A549 (cell line): ENCODE results near the gene KIF2A. TPM values are rescaled to one million over a fixed set of nuclear protein-coding genes. Genes with fewer than 3 reads are reported as not detected.

Source experiments
- ATAC-seq, 2 experiments: fragments of 200-7000 bp in 1 of 2; fragments of >200 bp in 1 of 2; cut with Nextera tagmentation in 1 of 2; cut with Tn5 transposase in 1 of 2; 3 replicates each; pipeline versions ENCODE4 v1.8.0 to v1.9.1; 2018 to 2020; ENCODE audit warnings: mild to moderate bottlenecking in 1 of 2, moderate library complexity in 1 of 2
- CTCF ChIA-PET: fragments of 300-600 bp; sonication (Branson Sonifier 250); formaldehyde crosslinking; extraction: SDS; loops from one replicate; lab custom pipeline; 2021; ENCODE audit warnings: antibody characterized with exemption, inconsistent platforms; lab: Yijun Ruan, JAX
- POLR2A ChIA-PET: fragments of 350-600 bp; formaldehyde crosslinking; extraction: SDS; loops from one replicate; lab custom pipeline; 2021; ENCODE audit warnings: antibody characterized with exemption, inconsistent platforms; lab: Yijun Ruan, JAX
- DNase-seq, 2 experiments: peaks; one replicate each; pipeline versions ENCODE4 v3.0.0 to v3.0.0-alpha.2; 2011 to 2016; ENCODE audit warnings: low read depth in 1 of 2, low spot score in 1 of 2
- FAIRE-seq: peaks from 2 replicates; lab custom pipeline; 2011; peaks lifted over from hg19 to GRCh38; lab: Jason Lieb, UNC
- H3K27ac ChIP-seq, 2 experiments: fragments of >200 bp; sonication (Bioruptor Twin); formaldehyde crosslinking; 3 replicates each; pipeline ENCODE4 v1.5.1; 2016 to 2017
- H3K4me1 ChIP-seq: fragments of >200 bp; sonication (Bioruptor Twin); formaldehyde crosslinking; 3 replicates; pipeline ENCODE4 v1.6.1; 2016
- H3K4me2 ChIP-seq: fragments of >200 bp; sonication (Bioruptor Twin); formaldehyde crosslinking; 3 replicates; pipeline ENCODE4 v1.6.1; 2016
- H3K4me3 ChIP-seq: fragments of >200 bp; sonication (Bioruptor Twin); formaldehyde crosslinking; 3 replicates; pipeline ENCODE4 v1.5.1; 2016
- H3K9me3 ChIP-seq: fragments of >200 bp; sonication (Bioruptor Twin); formaldehyde crosslinking; 3 replicates; pipeline ENCODE4 v1.6.1; 2016
- ATOH8 ChIP-seq: fragments of 250-450 bp; sonication (Bioruptor Pico); IDR thresholded peaks from 2 replicates; pipeline ENCODE4 v1.5.0; 2020; ENCODE audit warnings: low read depth, mild to moderate bottlenecking, moderate library complexity
- BCL3 ChIP-seq: fragments of >200 bp; sonication (Bioruptor Twin); formaldehyde crosslinking; IDR thresholded peaks from 3 replicates; pipeline ENCODE4 v1.6.1; 2016
- BHLHE40 ChIP-seq: IDR thresholded peaks from 2 replicates; pipeline ENCODE4 v1.6.1; 2012; ENCODE audit warnings: low read depth, low read length, inconsistent platforms
- CHD4 ChIP-seq: fragments of 200-600 bp; sonication (generic); IDR thresholded peaks from 2 replicates; pipeline ENCODE4 v1.6.1; 2016; ENCODE audit warnings: antibody characterized with exemption, mild to moderate bottlenecking, borderline replicate concordance
- EHMT2 ChIP-seq: fragments of 200-600 bp; sonication (generic); IDR thresholded peaks from 2 replicates; pipeline ENCODE4 v1.6.1; 2016; ENCODE audit warnings: antibody characterized with exemption, low read depth, mild to moderate bottlenecking, moderate library complexity
- ELK1 ChIP-seq: fragments of 150-350 bp; IDR thresholded peaks from 2 replicates; pipeline ENCODE4 v1.6.1; 2014; ENCODE audit warnings: low read depth, mild to moderate bottlenecking, low read length
- FOSL2 ChIP-seq, 2 experiments: fragments of 450-650 bp in 1 of 2; fragments of >200 bp in 1 of 2; sonication (Bioruptor Twin) in 1 of 2; formaldehyde crosslinking; IDR thresholded peaks; 2 replicates each; pipeline versions ENCODE4 v1.5.0 to v1.6.1; 2016 to 2020; ENCODE audit warnings: mild to moderate bottlenecking in 1 of 2, moderate library complexity in 1 of 2
- GATA3 ChIP-seq: IDR thresholded peaks from 2 replicates; pipeline ENCODE4 v1.6.1; 2012; ENCODE audit warnings: borderline replicate concordance
- HMGXB4 ChIP-seq: fragments of 250-450 bp; sonication (Bioruptor Pico); IDR thresholded peaks from 2 replicates; pipeline ENCODE4 v1.5.0; 2021; ENCODE audit warnings: mild to moderate bottlenecking, moderate library complexity, borderline replicate concordance
- HOXB13 ChIP-seq: fragments of 250-450 bp; sonication (Bioruptor Pico); IDR thresholded peaks from 2 replicates; pipeline ENCODE4 v1.5.0; 2020; ENCODE audit warnings: low read depth, mild to moderate bottlenecking, moderate library complexity
- JUN ChIP-seq, 2 experiments: fragments of >200 bp; sonication (Bioruptor Twin); formaldehyde crosslinking; IDR thresholded peaks; 2 replicates in 1 of 2; 3 replicates in 1 of 2; pipeline ENCODE4 v1.6.1; 2016 to 2017
- JUNB ChIP-seq: fragments of >200 bp; sonication (Bioruptor Twin); formaldehyde crosslinking; IDR thresholded peaks from 2 replicates; pipeline ENCODE4 v1.6.1; 2016
- NFE2L2 ChIP-seq: fragments of 150-350 bp; conservative IDR thresholded peaks from 2 replicates; pipeline ENCODE4 v1.6.1; 2014; ENCODE audit warnings: low read length
- NPAS2 ChIP-seq: fragments of 250-450 bp; sonication (Bioruptor Pico); IDR thresholded peaks from 2 replicates; pipeline ENCODE4 v1.8.0; 2022; ENCODE audit warnings: mild to moderate bottlenecking, moderate library complexity, borderline replicate concordance
- POLR2AphosphoS2 ChIP-seq: conservative IDR thresholded peaks from 2 replicates; pipeline ENCODE4 v1.6.1; 2012; ENCODE audit warnings: low read length, improper control_type of control experiment, inconsistent platforms
- RARB ChIP-seq: fragments of 250-450 bp; sonication (Bioruptor Pico); IDR thresholded peaks from 2 replicates; pipeline ENCODE4 v1.8.0; 2021; ENCODE audit warnings: mild to moderate bottlenecking, moderate library complexity
- RCOR1 ChIP-seq: fragments of 150-350 bp; IDR thresholded peaks from 2 replicates; pipeline ENCODE4 v1.6.1; 2014; ENCODE audit warnings: antibody characterized with exemption, low read length, low read depth
- REST ChIP-seq: fragments of 200-600 bp; sonication (generic); IDR thresholded peaks from 2 replicates; pipeline ENCODE4 v1.6.1; 2016; ENCODE audit warnings: antibody characterized with exemption, mild to moderate bottlenecking, moderate library complexity
- RFX5 ChIP-seq: fragments of 450-650 bp; IDR thresholded peaks from 2 replicates; pipeline ENCODE4 v1.7.1; 2014; ENCODE audit warnings: antibody characterized with exemption, mild to moderate bottlenecking, moderate library complexity
- RNF2 ChIP-seq: fragments of 200-600 bp; sonication (generic); IDR thresholded peaks from 2 replicates; pipeline ENCODE4 v1.6.1; 2016; ENCODE audit warnings: low read depth, mild to moderate bottlenecking, antibody characterized with exemption, moderate library complexity, borderline replicate concordance
- SREBF2 ChIP-seq: fragments of 450-650 bp; IDR thresholded peaks from 2 replicates; pipeline ENCODE4 v1.6.1; 2014; ENCODE audit warnings: mild to moderate bottlenecking, moderate library complexity
- USF2 ChIP-seq: fragments of 450-650 bp; IDR thresholded peaks from 2 replicates; pipeline ENCODE4 v1.6.1; 2014; ENCODE audit warnings: antibody characterized with exemption
- ZFP36 ChIP-seq: fragments of 450-650 bp; IDR thresholded peaks from 2 replicates; pipeline ENCODE4 v1.6.1; 2014; ENCODE audit warnings: borderline replicate concordance; ENCODE audit not compliant: partially characterized antibody
- ZNF302 ChIP-seq: fragments of 250-450 bp; sonication (Bioruptor Pico); IDR thresholded peaks from 2 replicates; pipeline ENCODE4 v1.9.0; 2021; ENCODE audit warnings: inconsistent platforms, mild to moderate bottlenecking, moderate library complexity
- ZSCAN20 ChIP-seq: fragments of 250-450 bp; sonication (Bioruptor Pico); IDR thresholded peaks from 2 replicates; pipeline ENCODE4 v1.8.0; 2022; ENCODE audit warnings: mild to moderate bottlenecking, moderate library complexity
- WGBS: methylation state at CpG from one replicate; pipeline ENCODE4 v1.1.6; 2017; ENCODE audit errors: missing lambda C conversion rate; 5-methylcytosine and 5-hydroxymethylcytosine counted together
- polyA plus RNA-seq, 4 experiments: library from polyadenylated mRNA; depleted of rRNA in 3 of 4; stranded (reverse); fragments of >200 nt; fragmentation: RNase III in 1 of 4; extraction: RNeasy Plus Mini Kit Qiagen cat#74134 plus additional on column Dnase treatment in 1 of 4; gene quantifications; 2 replicates in 3 of 4; 3 replicates in 1 of 4; pipeline ENCODE4 v1.2.3, GENCODE V29; 2011 to 2017

Gene KIF2A
- polyA plus RNA-seq, 2 of the 4 experiments (the other 2 are of a cell fraction), result 44.5 to 68.9 TPM

- ATAC-seq, result no peak
- H3K27ac ChIP-seq, result no peak overlapping the region
- TF ChIP-seq JUN (IDR thresholded peaks at IDR 0.05) (no peak), BCL3 (no peak), BHLHE40 (no peak), RFX5 (no peak), JUNB (no peak), ATOH8 (CRISPR knock-in tag) (no peak), ZFP36 (no peak), ELK1 (no peak), HMGXB4 (CRISPR knock-in tag) (no peak), REST (no peak), EHMT2 (no peak), RNF2 (no peak), POLR2AphosphoS2 (no peak), HOXB13 (CRISPR knock-in tag) (no peak), NFE2L2 (no peak), CHD4 (no peak)
- ChIA-PET CTCF (interaction anchor here (0.6 to 1.8 kb wide), 3 partner anchors 10 to 63 kb away, joined by 3 to 5 read pairs (median 4); no protein-coding TSS in a partner anchor), POLR2A (no interaction called here)
- H3K4me3 ChIP-seq, result no peak overlapping the region
- DNase-seq, result no peak
- 56% methylated on average over 3 of the region's 3 CpGs for WGBS
- no peak overlapping the region for H3K4me2 ChIP-seq
- peaks cover 12% of the 10 kb centered on the region for H3K4me1 ChIP-seq
- H3K9me3 ChIP-seq, result no peaks in the 10 kb centered on the region
- no peak for FAIRE-seq
Measured at GRCh38 chr5:62281411-62281810, 24.6 kb upstream of the KIF2A start.

GRCh38 chr5:62282064-62282463 is 23.9 kb upstream of the KIF2A start:
- Histone ChIP-seq H3K4me1 (peaks cover 6% of the 10 kb centered on the region), H3K9me3 (no peaks in the 10 kb centered on the region), H3K4me2 (no peak overlapping the region), H3K4me3 (no peak overlapping the region), H3K27ac (no peak overlapping the region)
- POLR2A ChIA-PET, result no interaction called here
- ATAC-seq (no peak), DNase-seq (no peak), FAIRE-seq (no peak)
- 75% methylated on average over 5 of the region's 5 CpGs for WGBS
- TF ChIP-seq RARB (CRISPR knock-in tag) (no peak), GATA3 (no peak), ZNF302 (CRISPR knock-in tag) (no peak), SREBF2 (no peak), ZSCAN20 (CRISPR knock-in tag) (no peak), HMGXB4 (CRISPR knock-in tag) (no peak), USF2 (no peak), FOSL2 (IDR thresholded peaks at IDR 0.05) (no peak), FOSL2 (CRISPR knock-in tag; IDR thresholded peaks at IDR 0.05) (no peak), RCOR1 (no peak), NPAS2 (no peak), JUNB (no peak)
- CTCF ChIA-PET, result interaction anchor here (0.6 to 1.8 kb wide), 3 partner anchors 10 to 62 kb away, joined by 3 to 5 read pairs (median 4); no protein-coding TSS in a partner anchor
